ENCODE data around the gene SCFD1. TPM values are rescaled to one million over a fixed set of nuclear protein-coding genes. Genes with fewer than 3 reads are reported as not detected.
"Not testable (repeated sequence)": the region's sequence is repeated elsewhere in the genome, so short reads cannot be mapped to it uniquely, and the experiment has no call there.

The SCFD1 gene
- total RNA-seq, 2 experiments from 2014 or later = 47.5 to 55.3 TPM

DNA sequence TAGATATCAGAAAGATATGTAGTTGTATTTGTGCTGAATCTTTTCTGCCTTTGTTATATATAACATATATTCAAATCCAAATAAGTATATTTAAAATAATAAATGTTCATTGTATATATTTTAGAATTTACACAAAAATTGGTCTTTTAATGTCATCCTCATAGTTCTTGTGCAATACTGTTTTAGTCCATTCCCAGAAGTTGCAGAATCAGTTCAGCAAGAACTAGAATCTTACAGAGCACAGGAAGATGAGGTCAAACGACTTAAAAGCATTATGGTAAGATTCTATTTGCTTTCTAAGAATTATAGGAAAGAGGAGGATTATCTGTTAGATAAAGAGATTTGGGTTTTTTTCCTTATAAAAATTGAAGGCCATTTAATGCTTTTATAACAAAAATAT lies 51.0 kb downstream of the SCFD1 start:
- DNase-seq (no peak), ATAC-seq (no peak)
- POLR2A ChIA-PET = no interaction called here
- Mint-ChIP-seq H3K27ac (no peak overlapping the region), H3K4me3 (no peak overlapping the region), H3K27me3 (no peaks in the 10 kb centered on the region), H3K36me3 (ENCODE audit: low read depth) (peaks cover 24% of the 10 kb centered on the region), H3K9me3 (ENCODE audit: low read depth) (no peaks in the 10 kb centered on the region), H3K4me1 (peaks cover 3% of the 10 kb centered on the region)
- intact Hi-C loops (cut with DNase I, micrococcal nuclease) = no loop called here
- CTCF ChIA-PET = interaction anchor here (0.8 kb wide), 1 partner anchor 16 kb away, joined by 3 read pairs; no protein-coding TSS in a partner anchor

DNA sequence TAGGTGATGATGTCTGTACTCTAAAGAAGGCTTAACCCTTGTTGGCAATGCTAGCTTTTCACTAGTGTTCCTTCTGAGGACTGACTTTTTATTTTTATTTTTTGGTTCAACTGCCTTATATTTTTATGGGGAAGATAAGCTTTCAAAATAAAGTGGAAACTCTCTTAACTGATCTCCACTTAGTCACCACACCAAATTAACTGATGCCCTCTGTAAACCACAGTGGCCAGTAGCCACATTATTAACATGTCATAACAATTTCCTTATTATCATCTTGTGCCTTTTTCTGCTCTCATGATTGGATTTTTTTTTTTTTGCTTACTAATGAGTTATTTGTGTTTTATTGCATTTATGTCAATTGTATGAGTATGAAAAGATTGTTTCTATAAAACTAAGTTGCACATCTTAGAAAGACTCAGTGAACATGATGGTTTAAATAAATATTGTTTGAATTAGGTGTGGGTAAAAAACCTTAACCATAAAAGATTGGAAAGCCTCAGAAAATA lies 56.9 kb downstream of the SCFD1 start:
- POLR2A ChIA-PET = no interaction called here
- Mint-ChIP-seq H3K27ac (no peak overlapping the region), H3K36me3 (ENCODE audit: low read depth) (peaks cover 39% of the 10 kb centered on the region), H3K9me3 (ENCODE audit: low read depth) (no peaks in the 10 kb centered on the region), H3K4me1 (no peaks in the 10 kb centered on the region), H3K27me3 (no peaks in the 10 kb centered on the region), H3K4me3 (no peak overlapping the region)
- no peak for DNase-seq
- ATAC-seq = no peak
- CTCF ChIA-PET = interaction anchor here (1.0 kb wide), 1 partner anchor 17 kb away, joined by 4 read pairs; no protein-coding TSS in a partner anchor
- intact Hi-C loops (cut with DNase I, micrococcal nuclease) = no loop called here

- Mint-ChIP-seq H3K4me3 (no peak overlapping the region), H3K27me3 (no peaks in the 10 kb centered on the region), H3K4me1 (no peaks in the 10 kb centered on the region), H3K9me3 (ENCODE audit: low read depth) (no peaks in the 10 kb centered on the region), H3K36me3 (ENCODE audit: low read depth) (peaks cover 40% of the 10 kb centered on the region), H3K27ac (no peak overlapping the region)
- DNase-seq (no peak), ATAC-seq (no peak)
- intact Hi-C loops (cut with DNase I, micrococcal nuclease) = no loop called here
- POLR2A ChIA-PET = no interaction called here
- CTCF ChIA-PET = no interaction called here
Measured at GRCh38 chr14:30680036-30680435, 57.9 kb downstream of the SCFD1 start.

DNA sequence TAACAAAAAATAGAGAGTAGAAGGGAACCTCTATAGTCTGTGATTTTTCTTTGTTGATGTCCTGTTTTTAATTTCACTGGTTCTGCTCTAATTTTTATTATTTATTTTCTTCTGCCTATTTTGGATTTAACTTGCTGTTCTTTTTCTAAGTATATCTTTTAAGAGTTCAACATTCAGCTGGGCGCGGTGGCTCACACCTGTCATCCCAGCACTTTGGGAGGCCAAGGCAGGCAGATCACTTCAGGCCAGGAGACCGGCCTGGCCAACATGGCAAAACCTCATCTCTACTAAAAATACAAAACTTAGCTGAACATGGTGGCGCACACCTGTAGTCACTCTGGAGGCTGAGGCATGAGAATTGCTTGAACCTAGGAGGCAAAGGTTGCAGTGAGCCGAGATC lies 58.7 kb downstream of the SCFD1 start:
- H3K27ac Mint-ChIP-seq; ATAC-seq; H3K4me1 Mint-ChIP-seq; DNase-seq; CTCF ChIA-PET; H3K4me3 Mint-ChIP-seq; POLR2A ChIA-PET; intact Hi-C loops (cut with DNase I, micrococcal nuclease); H3K27me3 Mint-ChIP-seq; H3K9me3 Mint-ChIP-seq (ENCODE audit: low read depth): not testable (repeated sequence)
- peaks cover 38% of the 10 kb centered on the region for H3K36me3 Mint-ChIP-seq (ENCODE audit: low read depth)

DNA sequence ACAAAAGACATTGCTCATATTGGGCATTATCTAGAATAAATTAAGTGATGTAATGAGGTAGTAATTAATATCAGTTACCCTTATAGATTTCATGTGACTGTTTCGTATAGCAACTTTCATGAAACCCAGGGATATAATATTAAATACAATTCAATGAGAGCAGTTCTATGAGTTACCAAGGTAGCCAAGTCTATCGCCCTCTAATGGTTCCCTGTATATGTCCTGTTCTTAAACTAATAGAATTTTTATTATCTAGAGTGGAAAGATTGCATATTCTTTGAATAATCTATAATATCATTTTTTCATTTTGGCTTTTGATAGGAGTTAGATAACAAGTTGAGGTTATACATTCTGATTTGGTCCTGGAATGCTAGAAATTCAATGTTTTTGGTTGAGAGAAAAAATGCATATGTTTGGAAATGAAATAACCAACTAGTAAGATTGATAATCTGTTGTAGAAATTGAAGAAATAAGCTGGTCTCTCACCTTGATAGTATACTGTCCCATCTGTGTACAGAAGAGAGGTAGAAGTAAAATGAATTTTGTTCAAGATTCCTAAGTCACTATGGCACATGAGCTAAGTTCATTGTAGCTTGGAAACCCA lies 59.7 kb downstream of the SCFD1 start:
- ATAC-seq (no peak), DNase-seq (no peak)
- intact Hi-C loops (cut with DNase I, micrococcal nuclease) = no loop called here
- POLR2A ChIA-PET = no interaction called here
- H3K27me3 Mint-ChIP-seq = no peaks in the 10 kb centered on the region
- H3K27ac Mint-ChIP-seq = no peak overlapping the region
- no peaks in the 10 kb centered on the region for H3K9me3 Mint-ChIP-seq (ENCODE audit: low read depth)
- H3K4me3 Mint-ChIP-seq = no peak overlapping the region
- peaks cover 33% of the 10 kb centered on the region for H3K36me3 Mint-ChIP-seq (ENCODE audit: low read depth)
- CTCF ChIA-PET = interaction anchor here (1.1 to 1.7 kb wide), 4 partner anchors 8 to 79 kb away, joined by 3 to 4 read pairs (median 4); no protein-coding TSS in a partner anchor
- no peaks in the 10 kb centered on the region for H3K4me1 Mint-ChIP-seq

DNA sequence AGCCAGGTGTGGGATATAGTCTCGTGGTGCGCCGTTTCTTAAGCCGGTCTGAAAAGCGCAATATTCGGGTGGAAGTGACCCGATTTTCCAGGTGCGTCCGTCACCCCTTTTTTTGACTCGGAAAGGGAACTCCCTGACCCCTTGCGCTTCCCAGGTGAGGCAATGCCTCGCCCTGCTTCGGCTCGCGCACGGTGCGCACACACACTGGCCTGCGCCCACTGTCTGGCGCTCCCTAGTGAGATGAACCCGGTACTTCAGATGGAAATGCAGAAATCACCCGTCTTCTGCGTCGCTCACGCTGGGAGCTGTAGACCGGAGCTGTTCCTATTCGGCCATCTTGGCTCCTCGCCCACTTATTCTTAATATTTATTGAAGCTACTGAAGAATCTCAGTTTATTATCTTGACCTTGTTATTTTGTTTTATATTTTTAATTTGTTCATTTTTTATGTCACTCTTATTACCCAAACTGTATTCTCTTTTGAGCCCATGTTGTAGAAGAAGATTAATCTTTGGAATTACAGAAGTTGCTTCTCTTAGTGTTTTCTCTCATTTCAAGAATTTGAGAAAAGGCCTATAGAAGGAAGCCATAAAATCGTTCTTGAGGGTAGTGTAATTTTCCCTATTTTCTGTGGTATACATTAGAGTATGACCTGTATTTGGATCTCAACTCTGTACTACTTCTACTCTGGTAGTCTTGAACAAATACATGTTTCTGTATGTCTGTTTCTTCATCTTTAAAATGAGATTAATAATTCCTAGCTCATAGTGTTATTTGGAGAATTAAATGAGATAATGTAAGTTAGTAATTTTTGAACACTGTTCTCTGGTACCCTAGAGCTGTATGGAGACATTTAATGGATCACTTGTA lies 68.6 kb downstream of the SCFD1 start:
- H3K27ac Mint-ChIP-seq; ATAC-seq; H3K4me1 Mint-ChIP-seq; H3K27me3 Mint-ChIP-seq; H3K36me3 Mint-ChIP-seq (ENCODE audit: low read depth); CTCF ChIA-PET; H3K9me3 Mint-ChIP-seq (ENCODE audit: low read depth); DNase-seq; intact Hi-C loops (cut with DNase I, micrococcal nuclease): not testable (repeated sequence)
- POLR2A ChIA-PET = interaction anchor here (0.7 kb wide), 1 partner anchor 334 kb away, joined by 3 read pairs; no protein-coding TSS in a partner anchor
- H3K4me3 Mint-ChIP-seq = peak overlapping the region; percentile 36

- Mint-ChIP-seq H3K4me1 (no peaks in the 10 kb centered on the region), H3K27ac (no peak overlapping the region), H3K27me3 (no peaks in the 10 kb centered on the region), H3K9me3 (ENCODE audit: low read depth) (no peaks in the 10 kb centered on the region), H3K36me3 (ENCODE audit: low read depth) (no peaks in the 10 kb centered on the region), H3K4me3 (no peak overlapping the region)
- CTCF ChIA-PET = no interaction called here
- intact Hi-C loops (cut with DNase I, micrococcal nuclease) = no loop called here
- DNase-seq (no peak), ATAC-seq (no peak)
- POLR2A ChIA-PET = no interaction called here
Measured at GRCh38 chr14:30691751-30692398, 69.8 kb downstream of the SCFD1 start.

GRCh38 chr14:30692669-30693068 lies 70.5 kb downstream of the SCFD1 start:
- Mint-ChIP-seq H3K9me3 (ENCODE audit: low read depth) (no peaks in the 10 kb centered on the region), H3K4me3 (no peak overlapping the region), H3K4me1 (no peaks in the 10 kb centered on the region), H3K36me3 (ENCODE audit: low read depth) (peaks cover 4% of the 10 kb centered on the region), H3K27ac (no peak overlapping the region), H3K27me3 (no peaks in the 10 kb centered on the region)
- intact Hi-C loops (cut with DNase I, micrococcal nuclease) = no loop called here
- POLR2A ChIA-PET = no interaction called here
- CTCF ChIA-PET = interaction anchor here (0.6 kb wide), 1 partner anchor 40 kb away, joined by 3 read pairs; no protein-coding TSS in a partner anchor
- ATAC-seq (no peak), DNase-seq (no peak)

DNA sequence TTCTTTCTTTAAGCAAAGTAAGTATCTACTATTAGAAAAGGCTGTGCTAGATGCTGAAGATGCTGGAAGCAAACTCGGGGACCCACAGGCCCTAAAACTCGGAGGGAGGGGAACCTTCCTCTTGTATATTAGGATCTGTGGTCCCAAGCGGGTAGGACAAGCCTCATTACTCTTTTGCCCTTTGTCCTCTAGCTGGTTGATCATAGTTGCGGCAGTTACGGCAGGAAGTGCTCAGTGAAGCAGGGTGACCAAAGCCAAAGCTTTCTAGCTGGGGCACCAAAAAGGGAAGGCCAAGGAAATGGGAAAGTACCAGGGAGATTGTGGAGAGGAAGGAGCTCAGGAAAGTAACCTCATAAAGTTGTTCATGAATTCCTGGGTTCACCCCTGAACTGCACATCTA lies 76.3 kb downstream of the SCFD1 start:
- ChIA-PET POLR2A (no interaction called here), CTCF (no interaction called here)
- no peak for ATAC-seq
- Mint-ChIP-seq H3K9me3 (ENCODE audit: low read depth) (no peaks in the 10 kb centered on the region), H3K27me3 (no peaks in the 10 kb centered on the region), H3K27ac (no peak overlapping the region), H3K4me3 (no peak overlapping the region), H3K4me1 (no peaks in the 10 kb centered on the region), H3K36me3 (ENCODE audit: low read depth) (peaks cover 14% of the 10 kb centered on the region)
- intact Hi-C loops (cut with DNase I, micrococcal nuclease) = no loop called here
- no peak for DNase-seq

DNA sequence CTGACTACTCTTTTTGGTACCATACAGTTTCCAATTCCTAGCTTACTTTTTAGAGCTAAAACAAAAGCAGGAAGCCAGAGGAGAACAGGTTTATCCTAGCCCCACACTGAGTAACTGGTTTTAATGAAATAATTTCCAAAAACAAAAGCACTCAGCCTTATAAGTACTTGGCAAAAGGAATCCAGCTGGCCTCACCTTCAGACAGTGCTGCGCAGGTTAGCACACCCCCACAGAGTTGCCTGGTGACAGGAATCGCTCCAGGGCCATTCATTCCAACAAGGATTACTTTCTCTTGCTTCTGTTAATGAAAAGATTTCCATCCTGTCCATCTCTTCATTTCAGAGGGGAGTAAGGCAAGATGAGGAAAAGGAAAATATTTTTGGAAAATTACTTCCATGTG lies 84.6 kb downstream of the SCFD1 start:
- H3K4me3 Mint-ChIP-seq = no peak overlapping the region
- no peaks in the 10 kb centered on the region for H3K9me3 Mint-ChIP-seq (ENCODE audit: low read depth)
- no peak for ATAC-seq
- DNase-seq = no peak
- H3K4me1 Mint-ChIP-seq = no peaks in the 10 kb centered on the region
- ChIA-PET POLR2A (no interaction called here), CTCF (interaction anchor here (1.1 kb wide), 2 partner anchors 13 to 137 kb away, joined by 3 read pairs; no protein-coding TSS in a partner anchor)
- peaks cover 20% of the 10 kb centered on the region for H3K36me3 Mint-ChIP-seq (ENCODE audit: low read depth)
- intact Hi-C loops (cut with DNase I, micrococcal nuclease) = no loop called here
- H3K27ac Mint-ChIP-seq = no peak overlapping the region
- H3K27me3 Mint-ChIP-seq = no peaks in the 10 kb centered on the region

GRCh38 chr14:30708157-30708556 lies 86.0 kb downstream of the SCFD1 start:
- intact Hi-C loops (cut with DNase I, micrococcal nuclease) = no loop called here
- Mint-ChIP-seq H3K36me3 (ENCODE audit: low read depth) (peaks cover 16% of the 10 kb centered on the region), H3K9me3 (ENCODE audit: low read depth) (no peaks in the 10 kb centered on the region), H3K27me3 (no peaks in the 10 kb centered on the region), H3K4me3 (no peak overlapping the region), H3K27ac (no peak overlapping the region), H3K4me1 (no peaks in the 10 kb centered on the region)
- no peak for DNase-seq
- CTCF ChIA-PET = no interaction called here
- POLR2A ChIA-PET = no interaction called here
- no peak for ATAC-seq

All from activated CD4-positive, alpha-beta T cell treated with anti-CD3 and anti-CD28 coated beads for 36 hours (primary cell).